Measurements from ENCODE around the gene TTN. TPM values are rescaled to one million over a fixed set of nuclear protein-coding genes. Genes with fewer than 3 reads are reported as not detected.

Gene TTN
- total and polyA plus RNA-seq, 10 of the 15 experiments (the other 5 are each of a cell fraction or from before 2014, with no cell fraction given) = 0.15 to 9.0 (median 1.8) TPM

DNA sequence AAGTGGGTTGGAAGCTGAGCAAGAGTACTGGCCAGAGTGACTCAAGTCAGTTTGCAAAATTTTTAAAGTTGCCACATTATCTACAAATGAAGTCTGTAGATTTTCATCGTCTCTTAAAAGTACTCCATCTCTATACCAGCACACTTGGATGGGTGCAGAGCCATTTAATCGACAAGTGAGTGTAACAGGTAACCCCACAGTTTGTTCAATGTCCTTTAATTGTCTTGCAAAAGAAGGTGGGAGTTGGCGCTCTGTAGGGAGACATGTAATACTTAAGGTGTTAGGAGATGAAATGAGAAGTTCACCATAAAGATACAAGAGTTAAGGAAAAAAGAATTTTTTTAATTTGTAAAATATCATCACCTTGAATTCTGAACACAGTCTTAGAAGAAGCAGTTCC, 84.9 kb downstream of the TTN start:
- CTCF ChIA-PET = no interaction called here
- no peaks in the 10 kb centered on the region for H3K9me3 ChIP-seq (replicated peaks; ENCODE audit: control insufficient read depth, insufficient read depth, low read length)
- no peak for TF ChIP-seq IKZF1 (conservative IDR thresholded peaks at IDR 0.05)
- no peak for TF ChIP-seq FOS (IDR thresholded peaks at IDR 0.05; ENCODE audit: borderline replicate concordance, extremely low read depth, insufficient read length)
- TF ChIP-seq TAF1 (IDR thresholded peaks at IDR 0.05; ENCODE audit: borderline replicate concordance, low read depth, low read length) = no peak
- TF ChIP-seq, protein P1, sequence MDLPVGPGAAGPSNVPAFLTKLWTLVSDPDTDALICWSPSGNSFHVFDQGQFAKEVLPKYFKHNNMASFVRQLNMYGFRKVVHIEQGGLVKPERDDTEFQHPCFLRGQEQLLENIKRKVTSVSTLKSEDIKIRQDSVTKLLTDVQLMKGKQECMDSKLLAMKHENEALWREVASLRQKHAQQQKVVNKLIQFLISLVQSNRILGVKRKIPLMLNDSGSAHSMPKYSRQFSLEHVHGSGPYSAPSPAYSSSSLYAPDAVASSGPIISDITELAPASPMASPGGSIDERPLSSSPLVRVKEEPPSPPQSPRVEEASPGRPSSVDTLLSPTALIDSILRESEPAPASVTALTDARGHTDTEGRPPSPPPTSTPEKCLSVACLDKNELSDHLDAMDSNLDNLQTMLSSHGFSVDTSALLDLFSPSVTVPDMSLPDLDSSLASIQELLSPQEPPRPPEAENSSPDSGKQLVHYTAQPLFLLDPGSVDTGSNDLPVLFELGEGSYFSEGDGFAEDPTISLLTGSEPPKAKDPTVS (IDR thresholded peaks at IDR 0.05; ENCODE audit: low read depth, low read length) = no peak
- TF ChIP-seq, protein P2, sequence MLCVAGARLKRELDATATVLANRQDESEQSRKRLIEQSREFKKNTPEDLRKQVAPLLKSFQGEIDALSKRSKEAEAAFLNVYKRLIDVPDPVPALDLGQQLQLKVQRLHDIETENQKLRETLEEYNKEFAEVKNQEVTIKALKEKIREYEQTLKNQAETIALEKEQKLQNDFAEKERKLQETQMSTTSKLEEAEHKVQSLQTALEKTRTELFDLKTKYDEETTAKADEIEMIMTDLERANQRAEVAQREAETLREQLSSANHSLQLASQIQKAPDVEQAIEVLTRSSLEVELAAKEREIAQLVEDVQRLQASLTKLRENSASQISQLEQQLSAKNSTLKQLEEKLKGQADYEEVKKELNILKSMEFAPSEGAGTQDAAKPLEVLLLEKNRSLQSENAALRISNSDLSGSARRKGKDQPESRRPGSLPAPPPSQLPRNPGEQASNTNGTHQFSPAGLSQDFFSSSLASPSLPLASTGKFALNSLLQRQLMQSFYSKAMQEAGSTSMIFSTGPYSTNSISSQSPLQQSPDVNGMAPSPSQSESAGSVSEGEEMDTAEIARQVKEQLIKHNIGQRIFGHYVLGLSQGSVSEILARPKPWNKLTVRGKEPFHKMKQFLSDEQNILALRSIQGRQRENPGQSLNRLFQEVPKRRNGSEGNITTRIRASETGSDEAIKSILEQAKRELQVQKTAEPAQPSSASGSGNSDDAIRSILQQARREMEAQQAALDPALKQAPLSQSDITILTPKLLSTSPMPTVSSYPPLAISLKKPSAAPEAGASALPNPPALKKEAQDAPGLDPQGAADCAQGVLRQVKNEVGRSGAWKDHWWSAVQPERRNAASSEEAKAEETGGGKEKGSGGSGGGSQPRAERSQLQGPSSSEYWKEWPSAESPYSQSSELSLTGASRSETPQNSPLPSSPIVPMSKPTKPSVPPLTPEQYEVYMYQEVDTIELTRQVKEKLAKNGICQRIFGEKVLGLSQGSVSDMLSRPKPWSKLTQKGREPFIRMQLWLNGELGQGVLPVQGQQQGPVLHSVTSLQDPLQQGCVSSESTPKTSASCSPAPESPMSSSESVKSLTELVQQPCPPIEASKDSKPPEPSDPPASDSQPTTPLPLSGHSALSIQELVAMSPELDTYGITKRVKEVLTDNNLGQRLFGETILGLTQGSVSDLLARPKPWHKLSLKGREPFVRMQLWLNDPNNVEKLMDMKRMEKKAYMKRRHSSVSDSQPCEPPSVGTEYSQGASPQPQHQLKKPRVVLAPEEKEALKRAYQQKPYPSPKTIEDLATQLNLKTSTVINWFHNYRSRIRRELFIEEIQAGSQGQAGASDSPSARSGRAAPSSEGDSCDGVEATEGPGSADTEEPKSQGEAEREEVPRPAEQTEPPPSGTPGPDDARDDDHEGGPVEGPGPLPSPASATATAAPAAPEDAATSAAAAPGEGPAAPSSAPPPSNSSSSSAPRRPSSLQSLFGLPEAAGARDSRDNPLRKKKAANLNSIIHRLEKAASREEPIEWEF (IDR thresholded peaks at IDR 0.05; ENCODE audit: insufficient replicate concordance, low read depth, low read length) = no peak
- no peak for TF ChIP-seq STAT1 (conservative IDR thresholded peaks at IDR 0.05)
- TF ChIP-seq, protein P3, sequence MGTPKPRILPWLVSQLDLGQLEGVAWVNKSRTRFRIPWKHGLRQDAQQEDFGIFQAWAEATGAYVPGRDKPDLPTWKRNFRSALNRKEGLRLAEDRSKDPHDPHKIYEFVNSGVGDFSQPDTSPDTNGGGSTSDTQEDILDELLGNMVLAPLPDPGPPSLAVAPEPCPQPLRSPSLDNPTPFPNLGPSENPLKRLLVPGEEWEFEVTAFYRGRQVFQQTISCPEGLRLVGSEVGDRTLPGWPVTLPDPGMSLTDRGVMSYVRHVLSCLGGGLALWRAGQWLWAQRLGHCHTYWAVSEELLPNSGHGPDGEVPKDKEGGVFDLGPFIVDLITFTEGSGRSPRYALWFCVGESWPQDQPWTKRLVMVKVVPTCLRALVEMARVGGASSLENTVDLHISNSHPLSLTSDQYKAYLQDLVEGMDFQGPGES (IDR thresholded peaks at IDR 0.05) = no peak
- no peak for TF ChIP-seq SUZ12 (IDR thresholded peaks at IDR 0.05; ENCODE audit: unreplicated experiment)
- no peak for TF ChIP-seq TCF3 (IDR thresholded peaks at IDR 0.05; ENCODE audit: borderline replicate concordance, insufficient read depth, low read depth, low read length)
- TF ChIP-seq HDGF (IDR thresholded peaks at IDR 0.05) = no peak
- no peak for TF ChIP-seq HDAC2 (IDR thresholded peaks at IDR 0.05)
- TF ChIP-seq ZNF207 (IDR thresholded peaks at IDR 0.05; ENCODE audit: borderline replicate concordance) = no peak
- TF ChIP-seq NFXL1 (IDR thresholded peaks at IDR 0.05; ENCODE audit: borderline replicate concordance) = no peak
- no peak overlapping the region for H2AFZ ChIP-seq (ENCODE audit: control insufficient read depth, low read depth, low read length)
- POLR2A ChIA-PET = no interaction called here
- H3K4me1 ChIP-seq (ENCODE audit: control insufficient read depth, insufficient read depth, low read length) = no peaks in the 10 kb centered on the region
- RAD21 ChIA-PET (ENCODE audit: unreplicated experiment) = no interaction called here
- intact Hi-C loops (cut with micrococcal nuclease; ENCODE audit: unreplicated experiment) = no loop called here
- H3K4me2 ChIP-seq (ENCODE audit: control insufficient read depth, insufficient read depth) = no peak overlapping the region
- no peaks in the 10 kb centered on the region for H3K27me3 ChIP-seq (replicated peaks in 1 of 2; ENCODE audit: control insufficient read depth in 2 of 2, insufficient read depth in 2 of 2, low read length in 1 of 2)
- no peak overlapping the region for H3K27ac ChIP-seq (ENCODE audit: control insufficient read depth, insufficient read depth)
- no peak for ATAC-seq
- no peaks in the 10 kb centered on the region for H3K36me3 ChIP-seq (ENCODE audit: control insufficient read depth in 2 of 2, insufficient read depth in 2 of 2, low read length in 1 of 2)
- BruUV-seq (replicated peaks) = no TSS peak
- FAIRE-seq = no peak
- DNase-seq (ENCODE audit: low read depth, low spot score) = no peak
- H3K79me2 ChIP-seq (ENCODE audit: control insufficient read depth, insufficient read depth, low read length) = no peaks in the 10 kb centered on the region
- SMC1A ChIA-PET (ENCODE audit: uncharacterized antibody, unreplicated experiment) = interaction anchor here (1.5 kb wide), 1 partner anchor 40 kb away, joined by 5 read pairs; no protein-coding TSS in a partner anchor
- no peak overlapping the region for H3K4me3 ChIP-seq
- H3K9ac ChIP-seq (ENCODE audit: control insufficient read depth, insufficient read depth, low read length) = no peak overlapping the region
- 46% methylated on average over 3 of the region's 3 CpGs for WGBS (ENCODE audit: insufficient coverage, insufficient replicate concordance, low lambda C conversion rate, missing lambda C conversion rate)
- in situ Hi-C loops (cut with MboI) = no loop called here
- no peaks in the 10 kb centered on the region for H4K20me1 ChIP-seq (ENCODE audit: control insufficient read depth, insufficient read depth)

Measured in GM12878 (cell line).